Uterus (tissue), 4 donors: ENCODE results near the gene EVA1A. TPM values are rescaled to one million over a fixed set of nuclear protein-coding genes. Genes with fewer than 3 reads are reported as not detected.

ENCODE experiments used
- DNase-seq, 2 donors: peaks; one replicate each; pipeline ENCODE4 v3.0.0-alpha.2; 2019 to 2020
- H3K27ac ChIP-seq, 2 donors: fragments of 200-600 bp; sonication (generic); 1 replicate in 1 of 2; 2 replicates in 1 of 2; pipeline ENCODE4 v1.5.1; 2016 to 2018
- H3K27me3 ChIP-seq, 2 donors: fragments of 200-600 bp; sonication (generic); one replicate each; pipeline ENCODE4 v1.5.1; 2018 to 2019; ENCODE audit warnings: control low read depth in 1 of 2
- H3K36me3 ChIP-seq, 2 donors: fragments of 200-600 bp; sonication (generic); one replicate each; pipeline ENCODE4 v1.5.1; 2019; ENCODE audit warnings: control low read depth in 1 of 2
- H3K4me1 ChIP-seq, 2 donors: fragments of 200-600 bp; sonication (generic); one replicate each; pipeline ENCODE4 v1.5.1; 2018 to 2019; ENCODE audit warnings: control low read depth in 1 of 2
- H3K4me3 ChIP-seq, 2 donors: fragments of 200-600 bp; sonication (generic); 1 replicate in 1 of 2; 2 replicates in 1 of 2; pipeline ENCODE4 v1.5.1; 2018 to 2019; ENCODE audit warnings: mild to moderate bottlenecking in 1 of 2
- H3K9me3 ChIP-seq, 2 donors: fragments of 200-600 bp; sonication (generic); one replicate each; pipeline ENCODE4 v1.5.1; 2019; ENCODE audit warnings: control low read depth in 1 of 2
- CTCF ChIP-seq, 4 experiments: fragments of 200-600 bp in 2 of 4; fragments of 450-650 bp in 2 of 4; sonication (generic) in 2 of 4; IDR thresholded peaks; one replicate each; pipeline ENCODE4 v1.5.1; 2016 to 2019; ENCODE audit warnings: antibody characterized with exemption in 4 of 4, mild to moderate bottlenecking in 2 of 4, moderate library complexity in 1 of 4
- POLR2A ChIP-seq, 2 donors: fragments of 450-650 bp; IDR thresholded peaks; one replicate each; pipeline ENCODE4 v1.6.1; 2016; ENCODE audit warnings: antibody characterized with exemption in 2 of 2, mild to moderate bottlenecking in 1 of 2, moderate library complexity in 1 of 2
- intact Hi-C: fragments of 100-400 bp; cut with DNase I; formaldehyde crosslinking; loops from one replicate; pipeline ENCODE4 v1.15.1; 2023; ENCODE audit warnings: low total_unique reads
- total RNA-seq, 4 donors: library from RNA; depleted of rRNA in 3 of 4; stranded (reverse); fragments of >200 nt in 3 of 4; gene quantifications; one replicate each; pipeline versions ENCODE4 v1.1.0 to v1.2.4, GENCODE V29; 2014 to 2023
- donor health status: DM: yes; HTN: yes; CAD: no.

The EVA1A gene
- total RNA-seq, 4 donors from 2014 or later, result 1.2 to 22.1 (median 2.3) TPM; not detected in 1

- H3K4me1 ChIP-seq, result no peaks in the 10 kb centered on the region
- no peaks in the 10 kb centered on the region for H3K27me3 ChIP-seq
- no peak for DNase-seq
- H3K4me3 ChIP-seq, result no peak overlapping the region
- TF ChIP-seq CTCF (IDR thresholded peaks at IDR 0.05) (no peak), POLR2A (IDR thresholded peaks at IDR 0.05) (no peak)
- H3K27ac ChIP-seq, result no peak overlapping the region
- H3K36me3 ChIP-seq, result no peaks in the 10 kb centered on the region
- no peaks in the 10 kb centered on the region for H3K9me3 ChIP-seq
- intact Hi-C loops, result no loop called here
Observed at GRCh38 chr2:75555701-75556100, 5.0 kb downstream of the EVA1A start.

- Histone ChIP-seq H3K4me1 (no peaks in the 10 kb centered on the region), H3K27ac (no peak overlapping the region), H3K9me3 (no peaks in the 10 kb centered on the region), H3K27me3 (no peaks in the 10 kb centered on the region), H3K36me3 (no peaks in the 10 kb centered on the region), H3K4me3 (no peak overlapping the region)
- DNase-seq, result no peak
- intact Hi-C loops, result no loop called here
- TF ChIP-seq CTCF (IDR thresholded peaks at IDR 0.05) (no peak), POLR2A (IDR thresholded peaks at IDR 0.05) (no peak)
Observed at GRCh38 chr2:75553935-75554531, 6.7 kb downstream of the EVA1A start.

- Histone ChIP-seq H3K36me3 (no peaks in the 10 kb centered on the region), H3K4me1 (no peaks in the 10 kb centered on the region), H3K9me3 (no peaks in the 10 kb centered on the region), H3K27me3 (no peaks in the 10 kb centered on the region), H3K4me3 (no peak overlapping the region), H3K27ac (no peak overlapping the region)
- intact Hi-C loops, result no loop called here
- DNase-seq, result no peak
- TF ChIP-seq CTCF (IDR thresholded peaks at IDR 0.05), result no peak
- TF ChIP-seq POLR2A (IDR thresholded peaks at IDR 0.05), result no peak
Observed at GRCh38 chr2:75552222-75552621, 8.5 kb downstream of the EVA1A start.

GRCh38 chr2:75551434-75551833 is 9.3 kb downstream of the EVA1A start:
- no peak overlapping the region for H3K4me3 ChIP-seq
- H3K4me1 ChIP-seq, result no peaks in the 10 kb centered on the region
- DNase-seq, result no peak
- no peak for TF ChIP-seq CTCF (IDR thresholded peaks at IDR 0.05)
- TF ChIP-seq POLR2A (IDR thresholded peaks at IDR 0.05), result no peak
- no peaks in the 10 kb centered on the region for H3K27me3 ChIP-seq
- no peak overlapping the region for H3K27ac ChIP-seq
- H3K9me3 ChIP-seq, result no peaks in the 10 kb centered on the region
- no peaks in the 10 kb centered on the region for H3K36me3 ChIP-seq
- intact Hi-C loops, result no loop called here

- TF ChIP-seq CTCF (IDR thresholded peaks at IDR 0.05) (no peak), POLR2A (IDR thresholded peaks at IDR 0.05) (no peak)
- Histone ChIP-seq H3K27me3 (no peaks in the 10 kb centered on the region), H3K36me3 (no peaks in the 10 kb centered on the region), H3K4me1 (no peaks in the 10 kb centered on the region), H3K4me3 (no peak overlapping the region), H3K9me3 (no peaks in the 10 kb centered on the region), H3K27ac (no peak overlapping the region)
- no peak for DNase-seq
- intact Hi-C loops, result no loop called here
Observed at GRCh38 chr2:75549401-75550253, 11.1 kb downstream of the EVA1A start.
